Upper lobe of left lung (tissue), 6 donors: ENCODE data around the gene PARP9. TPM values are rescaled to one million over a fixed set of nuclear protein-coding genes. Genes with fewer than 3 reads are reported as not detected.
A peak's percentile ranks its signal among the peaks of the same experiment; 100 is the strongest.

Source experiments
- ATAC-seq, 2 donors: fragments of 200-7000 bp; cut with Tn5 transposase; one replicate each; pipeline ENCODE4 v1.9.1; 2022; ENCODE audit warnings: mild to moderate bottlenecking in 2 of 2, moderate library complexity in 2 of 2; ENCODE audit not compliant: low FRiP score in 2 of 2
- DNase-seq, 2 donors: peaks; one replicate each; pipeline ENCODE4 v3.0.0-alpha.2; 2019 to 2020
- H3K27ac ChIP-seq, 4 donors: fragments of 200-600 bp; sonication (generic); one replicate each; pipeline ENCODE4 v1.5.1; 2016 to 2019
- H3K27me3 ChIP-seq, 4 donors: fragments of 200-600 bp; sonication (generic); one replicate each; pipeline ENCODE4 v1.5.1; 2017 to 2019
- H3K36me3 ChIP-seq, 4 donors: fragments of 200-600 bp; sonication (generic); one replicate each; pipeline ENCODE4 v1.5.1; 2016 to 2019
- H3K4me1 ChIP-seq, 4 donors: fragments of 200-600 bp; sonication (generic); one replicate each; pipeline ENCODE4 v1.5.1; 2018 to 2019
- H3K4me3 ChIP-seq, 4 donors: fragments of 200-600 bp; sonication (generic); one replicate each; pipeline ENCODE4 v1.5.1; 2017 to 2019; ENCODE audit warnings: mild to moderate bottlenecking in 2 of 4, moderate library complexity in 1 of 4
- H3K9me3 ChIP-seq, 4 donors: fragments of 200-600 bp; sonication (generic); one replicate each; pipeline ENCODE4 v1.5.1; 2018 to 2019
- CTCF ChIP-seq, 6 experiments: fragments of 450-650 bp in 4 of 6; fragments of 200-600 bp in 2 of 6; sonication (generic) in 2 of 6; IDR thresholded peaks; one replicate each; pipeline ENCODE4 v1.5.1; 2016 to 2019; ENCODE audit warnings: antibody characterized with exemption in 6 of 6
- EP300 ChIP-seq, 4 donors: sonication (generic); formaldehyde crosslinking; IDR thresholded peaks; one replicate each; pipeline ENCODE4 v1.5.1; 2017; ENCODE audit warnings: antibody characterized with exemption in 4 of 4, control low read depth in 2 of 4
- POLR2A ChIP-seq, 4 donors: fragments of 450-650 bp; IDR thresholded peaks; one replicate each; pipeline ENCODE4 v1.5.1; 2016 to 2017; ENCODE audit warnings: antibody characterized with exemption in 4 of 4, mild to moderate bottlenecking in 2 of 4
- POLR2AphosphoS5 ChIP-seq, 2 donors: sonication (generic); formaldehyde crosslinking; IDR thresholded peaks; one replicate each; pipeline ENCODE4 v1.5.1; 2017; ENCODE audit warnings: antibody characterized with exemption in 2 of 2
- WGBS, 2 donors: methylation state at CpG; one replicate each; pipeline ENCODE4 v1.1.5; 2017 to 2018; 5-methylcytosine and 5-hydroxymethylcytosine counted together
- total RNA-seq, 6 donors: library from RNA; depleted of rRNA in 4 of 6; stranded (reverse); fragments of >200 nt in 4 of 6; gene quantifications; one replicate each; pipeline versions ENCODE4 v1.1.0 to v1.2.1, GENCODE V29; 2016 to 2021
- donor health status: DM: no; HTN: no; CAD: no; lungs with moderate emphysema.
- donor health status: DM: no; HTN: yes; CAD: no; lungs with severe emphysema.

The PARP9 gene
- total RNA-seq, 6 donors from 2014 or later: 49.2 to 70.8 (median 58.0) TPM

GRCh38 chr3:122557356-122557755 is 6.7 kb downstream of the PARP9 start:
- H3K9me3 ChIP-seq: no peaks in the 10 kb centered on the region
- peaks cover 33 to 72% (median 51%) of the 10 kb centered on the region in 4 donors for H3K36me3 ChIP-seq

GRCh38 chr3:122555275-122556071 is 8.6 kb downstream of the PARP9 start:
- Histone ChIP-seq H3K27me3 (no peaks in the 10 kb centered on the region), H3K4me1 (peaks cover 0 to 8% (median 4%) of the 10 kb centered on the region in 4 donors), H3K4me3 (no peak overlapping the region), H3K36me3 (peaks cover 42 to 91% (median 68%) of the 10 kb centered on the region in 4 donors), H3K9me3 (no peaks in the 10 kb centered on the region), H3K27ac (no peak overlapping the region)
- WGBS, 2 donors: 95% methylated on average over 6 of the region's 6 CpGs
- peak in 1 of 2 donors; percentile 70 for ATAC-seq
- no peak for DNase-seq
- TF ChIP-seq POLR2A (IDR thresholded peaks at IDR 0.05) (no peak), CTCF (IDR thresholded peaks at IDR 0.05) (no peak), EP300 (IDR thresholded peaks at IDR 0.05) (no peak)

More at GRCh38 chr3:122557356-122557755, 6.7 kb downstream of the PARP9 start:
- H3K27me3 ChIP-seq: no peaks in the 10 kb centered on the region
- H3K4me1 ChIP-seq: peaks cover 12 to 20% (median 19%) of the 10 kb centered on the region in 4 donors
- DNase-seq (no peak), ATAC-seq (no peak)
- no peak overlapping the region for H3K27ac ChIP-seq
- WGBS, 2 donors: 80 to 88% methylated on average over 5 of the region's 5 CpGs
- TF ChIP-seq POLR2AphosphoS5 (IDR thresholded peaks at IDR 0.05) (no peak), EP300 (IDR thresholded peaks at IDR 0.05) (no peak), CTCF (IDR thresholded peaks at IDR 0.05) (no peak), POLR2A (IDR thresholded peaks at IDR 0.05) (no peak)
- no peak overlapping the region for H3K4me3 ChIP-seq

- 57 to 68% methylated on average over 3 of the region's 3 CpGs for WGBS, 2 donors
- no peak overlapping the region for H3K27ac ChIP-seq
- H3K9me3 ChIP-seq: no peaks in the 10 kb centered on the region
- no peak for ATAC-seq
- no peak overlapping the region for H3K4me3 ChIP-seq
- peaks cover 0 to 4% (median 0%) of the 10 kb centered on the region in 4 donors for H3K4me1 ChIP-seq
- H3K27me3 ChIP-seq: no peaks in the 10 kb centered on the region
- peaks cover 46 to 99% (median 77%) of the 10 kb centered on the region in 4 donors for H3K36me3 ChIP-seq
- no peak for DNase-seq
- TF ChIP-seq POLR2AphosphoS5 (IDR thresholded peaks at IDR 0.05) (no peak), CTCF (IDR thresholded peaks at IDR 0.05) (no peak), EP300 (IDR thresholded peaks at IDR 0.05) (no peak), POLR2A (IDR thresholded peaks at IDR 0.05) (no peak)
Measured at GRCh38 chr3:122553171-122553570, 10.9 kb downstream of the PARP9 start.

- WGBS, 2 donors: 79 to 89% methylated on average over 1 of the region's 1 CpG
- H3K4me3 ChIP-seq: no peak overlapping the region
- no peaks in the 10 kb centered on the region for H3K4me1 ChIP-seq
- no peaks in the 10 kb centered on the region for H3K27me3 ChIP-seq
- no peaks in the 10 kb centered on the region for H3K9me3 ChIP-seq
- H3K36me3 ChIP-seq: peaks cover 38 to 98% (median 83%) of the 10 kb centered on the region in 4 donors
- no peak for TF ChIP-seq POLR2AphosphoS5 (IDR thresholded peaks at IDR 0.05)
- no peak for TF ChIP-seq EP300 (IDR thresholded peaks at IDR 0.05)
- no peak for TF ChIP-seq POLR2A (IDR thresholded peaks at IDR 0.05)
- TF ChIP-seq CTCF (IDR thresholded peaks at IDR 0.05): no peak
- DNase-seq: no peak
- H3K27ac ChIP-seq: no peak overlapping the region
- no peak for ATAC-seq
Measured at GRCh38 chr3:122548619-122549018, 15.5 kb downstream of the PARP9 start.
